GM12892 (cell line): ENCODE data around the gene CAMK1D.

Source experiments
- POLR2A ChIP-seq: IDR thresholded peaks from 2 replicates; pipeline ENCODE4 v1.6.1; 2011; ENCODE audit warnings: low read depth, low read length, control low read depth
- POLR2AphosphoS5 ChIP-seq: IDR thresholded peaks from 2 replicates; pipeline ENCODE4 v1.6.1; 2011; ENCODE audit warnings: low read depth, low read length, control low read depth

GRCh38 chr10:12403119-12403518, 53.8 kb downstream of the CAMK1D start:
- TF ChIP-seq POLR2A (no peak), POLR2AphosphoS5 (no peak)
